Lower lobe of right lung (tissue), 2 donors: ENCODE results near the gene GJD3. TPM values are rescaled to one million over a fixed set of nuclear protein-coding genes. Genes with fewer than 3 reads are reported as not detected.
A peak's percentile ranks its signal among the peaks of the same experiment; 100 is the strongest.
"Not testable (repeated sequence)": the region's sequence is repeated elsewhere in the genome, so short reads cannot be mapped to it uniquely, and the experiment has no call there.

ENCODE experiments used
- ATAC-seq, 2 donors: fragments of 200-7000 bp; cut with Tn5 transposase; one replicate each; pipeline ENCODE4 v1.9.1; 2020 to 2022; ENCODE audit warnings: mild to moderate bottlenecking in 2 of 2, moderate library complexity in 2 of 2
- DNase-seq: peaks from one replicate; pipeline ENCODE4 v3.0.0-alpha.2; 2020
- H3K27ac ChIP-seq: fragments of 200-600 bp; one replicate; pipeline ENCODE4 v1.8.0; 2022
- H3K27me3 ChIP-seq: fragments of 200-600 bp; one replicate; pipeline ENCODE4 v1.8.0; 2022; ENCODE audit warnings: low read depth
- H3K36me3 ChIP-seq: fragments of 200-600 bp; one replicate; pipeline ENCODE4 v1.8.0; 2022; ENCODE audit warnings: mild to moderate bottlenecking
- H3K4me1 ChIP-seq: fragments of 200-600 bp; one replicate; pipeline ENCODE4 v1.8.0; 2022
- H3K4me3 ChIP-seq: fragments of 200-600 bp; one replicate; pipeline ENCODE4 v1.8.0; 2022; ENCODE audit warnings: mild to moderate bottlenecking
- H3K9me3 ChIP-seq: fragments of 200-600 bp; one replicate; pipeline ENCODE4 v1.8.0; 2022
- CTCF ChIP-seq: fragments of 200-600 bp; IDR thresholded peaks from one replicate; pipeline ENCODE4 v1.8.0; 2022; ENCODE audit warnings: antibody characterized with exemption, mild to moderate bottlenecking
- intact Hi-C: fragments of 100-400 bp; cut with DNase I; formaldehyde crosslinking; loops from one replicate; pipeline ENCODE4 v1.11.0; 2022
- total RNA-seq: library from RNA; stranded (reverse); fragmentation: NEBNext Ultra II Directional; extraction: Animal tissue kit (Norgen Biotek cat#: 25700); gene quantifications from one replicate; pipeline ENCODE4 v1.2.1, GENCODE V29; 2021
- donor health status: DM: no; HTN: yes; CAD: no; lungs with severe emphysema.

GJD3 gene
- total RNA-seq, 1 donor from 2014 or later: 3.1 TPM

DNA sequence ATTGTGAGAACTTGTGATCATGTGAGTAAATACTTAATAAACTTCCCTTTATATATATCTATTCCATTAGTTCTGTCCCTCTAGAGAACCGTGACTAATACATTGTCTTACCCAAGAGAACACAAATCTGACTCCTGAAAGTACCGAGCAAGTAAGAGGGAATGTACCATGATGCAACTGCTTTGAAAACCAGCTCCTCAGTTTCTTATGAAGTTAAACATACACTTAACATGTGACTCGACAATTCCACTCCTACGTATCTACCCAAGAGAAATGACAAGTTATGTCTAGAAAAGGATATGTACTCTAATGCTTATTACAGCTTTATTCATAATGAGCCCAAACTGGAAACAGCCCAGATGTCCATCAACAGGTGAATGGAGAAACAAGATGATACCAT is 8.8 kb upstream of the GJD3 start:
- no peak for TF ChIP-seq CTCF
- H3K27ac ChIP-seq: no peak overlapping the region
- ATAC-seq (no peak), DNase-seq (no peak)
- intact Hi-C loops: no loop called here
- H3K4me3 ChIP-seq: no peak overlapping the region
- H3K27me3 ChIP-seq: no peaks in the 10 kb centered on the region
- no peaks in the 10 kb centered on the region for H3K4me1 ChIP-seq
- H3K36me3 ChIP-seq: no peaks in the 10 kb centered on the region
- H3K9me3 ChIP-seq: no peaks in the 10 kb centered on the region

DNA sequence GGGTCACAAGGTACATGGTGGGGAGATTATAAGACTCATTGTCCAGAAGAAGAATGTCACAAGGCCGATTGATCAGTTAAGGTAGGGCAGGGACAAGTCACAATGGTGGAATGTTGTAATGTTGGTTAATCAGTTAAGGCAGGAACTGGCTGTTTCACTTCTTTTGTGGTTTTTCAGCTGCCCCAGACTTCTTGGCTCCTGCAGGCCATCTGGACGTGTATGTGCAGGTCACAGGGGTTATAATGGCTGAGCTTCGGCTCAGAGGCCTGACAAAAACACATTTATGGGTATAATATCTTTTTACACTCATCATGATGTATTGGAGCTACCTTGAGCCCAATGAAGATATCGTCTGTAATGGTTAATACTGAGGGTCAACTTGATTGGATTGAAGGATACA is 8.1 kb upstream of the GJD3 start:
- DNase-seq, H3K36me3 ChIP-seq, intact Hi-C loops, H3K4me3 ChIP-seq, ATAC-seq, H3K9me3 ChIP-seq, H3K27me3 ChIP-seq, H3K27ac ChIP-seq, H3K4me1 ChIP-seq: not testable (repeated sequence)

- H3K27ac ChIP-seq: no peak overlapping the region
- no peaks in the 10 kb centered on the region for H3K4me1 ChIP-seq
- no peak for TF ChIP-seq CTCF
- no peak overlapping the region for H3K4me3 ChIP-seq
- no peaks in the 10 kb centered on the region for H3K36me3 ChIP-seq
- ATAC-seq (no peak), DNase-seq (no peak)
- no peaks in the 10 kb centered on the region for H3K9me3 ChIP-seq
- H3K27me3 ChIP-seq: no peaks in the 10 kb centered on the region
- intact Hi-C loops: no loop called here
Observed at GRCh38 chr17:40372031-40372430, 7.5 kb upstream of the GJD3 start.

DNA sequence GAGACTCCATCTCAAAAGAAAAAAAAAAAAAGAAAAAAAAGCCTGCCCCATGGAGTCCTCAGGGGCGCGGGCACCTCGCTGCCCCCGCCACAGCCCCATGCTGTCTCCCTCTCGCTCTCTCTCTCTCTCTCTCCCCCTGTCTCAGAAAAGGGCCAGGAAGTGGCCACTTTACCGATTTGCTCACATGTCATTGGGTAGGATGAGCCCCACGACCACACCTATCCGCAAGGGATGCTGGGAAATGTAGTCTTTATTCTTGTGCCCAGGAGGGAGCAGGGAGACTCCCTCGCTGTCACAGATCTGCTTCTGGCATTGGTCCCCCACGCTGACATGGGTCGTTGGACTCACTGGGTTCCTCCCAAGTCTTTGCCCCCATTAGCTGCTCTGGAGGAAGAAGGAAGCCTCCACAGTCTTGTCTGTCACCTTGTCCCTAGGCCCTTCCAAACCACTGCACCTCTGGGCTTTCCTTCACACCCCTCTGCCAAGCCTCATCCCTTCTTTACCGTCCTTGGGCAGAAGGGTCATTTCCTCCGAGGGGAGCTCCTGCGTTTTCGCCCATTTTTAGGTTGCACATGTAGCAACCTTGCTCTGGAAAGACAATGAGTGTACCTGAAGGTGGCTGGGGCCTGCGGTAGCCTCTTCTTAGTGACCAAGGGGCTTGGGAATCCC is 6.9 kb upstream of the GJD3 start:
- Histone ChIP-seq H3K36me3 (no peaks in the 10 kb centered on the region), H3K4me1 (no peaks in the 10 kb centered on the region), H3K27me3 (no peaks in the 10 kb centered on the region), H3K27ac (no peak overlapping the region), H3K9me3 (no peaks in the 10 kb centered on the region), H3K4me3 (no peak overlapping the region)
- no peak for DNase-seq
- TF ChIP-seq CTCF: no peak
- peak in 1 of 2 donors; percentile 24 for ATAC-seq
- intact Hi-C loops: no loop called here

DNA sequence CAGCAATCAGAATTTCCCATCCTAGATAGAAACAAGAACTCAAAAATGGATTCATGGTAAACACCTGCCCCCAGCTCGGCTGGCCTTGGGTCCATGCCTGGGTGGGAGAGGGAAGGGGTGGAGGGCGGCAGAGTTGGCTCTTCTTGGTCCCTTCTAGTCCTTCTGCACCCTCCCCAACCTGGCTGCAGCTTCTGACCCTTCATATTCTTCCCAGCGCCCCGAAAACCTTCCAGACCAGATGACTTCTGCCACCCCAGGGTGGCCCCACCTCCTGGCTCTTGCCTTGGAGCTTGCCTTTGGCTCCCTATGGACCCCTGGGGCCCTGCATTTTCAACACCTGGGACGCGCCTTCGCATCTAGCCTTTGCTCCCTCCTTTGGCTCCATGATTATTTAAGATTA is 5.4 kb upstream of the GJD3 start:
- TF ChIP-seq CTCF: no peak
- DNase-seq (no peak), ATAC-seq (no peak)
- Histone ChIP-seq H3K27ac (no peak overlapping the region), H3K4me1 (no peaks in the 10 kb centered on the region), H3K27me3 (no peaks in the 10 kb centered on the region), H3K36me3 (no peaks in the 10 kb centered on the region), H3K9me3 (no peaks in the 10 kb centered on the region), H3K4me3 (no peak overlapping the region)
- intact Hi-C loops: no loop called here

DNA sequence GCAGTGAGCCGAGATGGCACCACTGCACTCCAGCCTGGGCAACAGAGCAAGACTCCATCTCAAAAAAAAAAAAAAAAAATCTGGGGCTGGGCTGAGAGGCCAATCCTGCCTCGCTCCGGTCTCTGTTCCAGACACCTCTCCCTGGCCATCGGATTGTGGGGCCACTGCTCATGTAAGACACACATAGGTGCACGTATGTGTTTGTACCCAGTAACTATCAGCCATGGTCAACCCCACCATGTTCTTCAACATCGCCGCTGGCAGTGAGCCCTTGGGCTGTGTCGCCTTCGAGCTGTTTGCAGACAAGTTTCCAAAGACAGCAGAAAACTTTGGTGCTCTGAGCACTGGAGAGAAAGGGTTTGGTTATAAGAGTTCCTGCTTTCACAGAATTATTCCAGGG is 3.2 kb upstream of the GJD3 start:
- H3K27me3 ChIP-seq, H3K4me3 ChIP-seq, H3K4me1 ChIP-seq, DNase-seq, ATAC-seq, H3K36me3 ChIP-seq, H3K27ac ChIP-seq, H3K9me3 ChIP-seq, intact Hi-C loops: not testable (repeated sequence)
